GM21576 (cell line): ENCODE data around the gene HK3.

Experiments
- ATAC-seq: cut with Tn5 transposase; IDR thresholded peaks from one replicate; pipeline ENCODE4 v1.9.1; 2021; ENCODE audit warnings: mild to moderate bottlenecking, moderate library complexity; ENCODE audit not compliant: unreplicated experiment

Gene HK3

GRCh38 chr5:176899296-176899891 is at the start of gene HK3:
HK3 (minus strand) TSS chr5:176899346; CDS start chr5:176896159, 3,187 bp downstream.
- no peak for ATAC-seq

GRCh38 chr5:176948458-176948857 is 49.3 kb upstream of the HK3 start:
- ATAC-seq, result no peak

- ATAC-seq, result no peak
Observed at GRCh38 chr5:176947847-176948246, 48.7 kb upstream of the HK3 start.

GRCh38 chr5:176944268-176944667 is 45.1 kb upstream of the HK3 start:
- no peak for ATAC-seq

- ATAC-seq, result no peak
Observed at GRCh38 chr5:176943816-176944215, 44.7 kb upstream of the HK3 start.

- no peak for ATAC-seq
Observed at GRCh38 chr5:176941951-176942350, 42.8 kb upstream of the HK3 start.

GRCh38 chr5:176938472-176938871 is 39.3 kb upstream of the HK3 start:
- ATAC-seq, result no peak

GRCh38 chr5:176935017-176935416 is 35.9 kb upstream of the HK3 start:
- no peak for ATAC-seq

- ATAC-seq, result no peak
Observed at GRCh38 chr5:176934309-176934930, 35.3 kb upstream of the HK3 start.

GRCh38 chr5:176929654-176930053 is 30.5 kb upstream of the HK3 start:
- no peak for ATAC-seq

GRCh38 chr5:176927562-176927961 is 28.4 kb upstream of the HK3 start:
- ATAC-seq, result no peak

GRCh38 chr5:176922817-176923216 is 23.7 kb upstream of the HK3 start:
- ATAC-seq, result no peak

- ATAC-seq, result no peak
Observed at GRCh38 chr5:176921714-176922113, 22.6 kb upstream of the HK3 start.

GRCh38 chr5:176918613-176919012 is 19.5 kb upstream of the HK3 start:
- ATAC-seq, result no peak

- ATAC-seq, result no peak
Observed at GRCh38 chr5:176916337-176916736, 17.2 kb upstream of the HK3 start.

GRCh38 chr5:176915906-176916305 is 16.8 kb upstream of the HK3 start:
- ATAC-seq, result no peak

- ATAC-seq, result no peak
Observed at GRCh38 chr5:176912115-176912514, 13.0 kb upstream of the HK3 start.

- ATAC-seq, result no peak
Observed at GRCh38 chr5:176908675-176909368, 9.7 kb upstream of the HK3 start.

GRCh38 chr5:176906796-176907195 is 7.7 kb upstream of the HK3 start:
- no peak for ATAC-seq

- ATAC-seq, result no peak
Observed at GRCh38 chr5:176906126-176906525, 7.0 kb upstream of the HK3 start.

GRCh38 chr5:176904276-176904675 is 5.1 kb upstream of the HK3 start:
- no peak for ATAC-seq

- ATAC-seq, result no peak
Observed at GRCh38 chr5:176902911-176903664, 3.9 kb upstream of the HK3 start.
